ENCODE data around the gene PAX7.
"Not testable (repeated sequence)": the region's sequence is repeated elsewhere in the genome, so short reads cannot be mapped to it uniquely, and the experiment has no call there.

Gene PAX7

DNA sequence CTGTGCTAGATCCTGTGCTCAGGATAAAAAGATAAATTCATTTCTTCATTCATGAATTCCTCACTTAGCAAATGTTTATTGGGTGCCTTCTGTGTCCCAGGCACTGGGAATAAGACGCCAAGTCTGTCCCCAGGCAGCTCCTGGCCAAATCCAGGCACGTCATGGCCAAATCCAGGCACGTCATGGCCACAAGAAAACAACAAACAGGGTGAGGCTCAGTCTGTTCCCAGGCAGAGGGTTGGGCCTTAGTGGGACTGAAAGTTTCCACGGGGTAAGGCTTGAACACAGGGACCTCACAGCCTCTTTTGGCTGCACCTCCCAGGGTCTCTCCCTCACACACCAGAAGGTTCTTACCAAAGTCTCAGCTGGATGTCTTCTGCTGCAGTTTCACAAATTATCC is 95.7 kb downstream of the PAX7 start:
- no peak for DNase-seq (ENCODE audit: low spot score)
- FAIRE-seq, result no peak

DNA sequence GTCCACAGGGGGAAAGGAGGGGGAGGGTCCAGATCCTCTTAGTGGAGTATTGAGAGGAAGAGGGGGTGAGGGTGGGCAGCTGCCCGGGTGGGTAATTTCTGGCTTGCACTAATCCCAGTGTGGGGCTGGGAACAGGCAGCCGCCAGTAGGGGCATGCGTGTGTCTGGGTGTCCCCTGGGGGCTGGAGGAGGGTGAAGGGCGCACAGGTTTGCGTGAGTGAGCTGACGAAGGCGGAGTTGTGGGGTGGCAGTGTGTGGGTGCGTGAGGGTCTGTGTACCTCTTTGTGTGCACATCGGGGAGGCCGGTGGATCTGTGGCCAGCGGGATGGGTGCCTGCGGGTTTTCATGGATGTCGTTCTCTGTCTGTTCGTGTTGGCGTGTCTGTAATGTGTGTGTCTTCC is 97.3 kb downstream of the PAX7 start:
- no peak for FAIRE-seq

DNA sequence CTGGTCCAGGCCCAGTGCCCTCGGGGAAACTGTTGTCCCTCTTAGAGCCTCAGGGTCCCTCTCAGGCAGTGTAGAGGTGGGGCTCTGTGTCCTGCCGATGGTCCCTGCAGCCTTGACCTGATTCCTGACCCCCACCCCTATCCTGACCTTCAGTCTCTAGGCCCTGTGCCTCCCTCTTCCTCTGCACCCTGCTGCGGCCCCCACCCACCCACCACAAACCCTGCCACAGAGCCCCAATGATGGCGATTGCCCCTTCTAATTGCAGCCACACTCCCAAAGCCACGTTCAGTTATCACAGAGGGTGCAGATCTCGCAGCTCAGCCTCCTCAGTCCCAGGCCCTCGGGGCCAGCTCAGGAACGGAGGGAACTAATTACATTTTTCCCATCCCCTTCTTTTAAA is 99.7 kb downstream of the PAX7 start:
- DNase-seq (ENCODE audit: low spot score) (no peak), FAIRE-seq (no peak)

More for the DNA sequence above, 97.3 kb downstream of the PAX7 start:
- no peak for DNase-seq (ENCODE audit: low spot score)

DNA sequence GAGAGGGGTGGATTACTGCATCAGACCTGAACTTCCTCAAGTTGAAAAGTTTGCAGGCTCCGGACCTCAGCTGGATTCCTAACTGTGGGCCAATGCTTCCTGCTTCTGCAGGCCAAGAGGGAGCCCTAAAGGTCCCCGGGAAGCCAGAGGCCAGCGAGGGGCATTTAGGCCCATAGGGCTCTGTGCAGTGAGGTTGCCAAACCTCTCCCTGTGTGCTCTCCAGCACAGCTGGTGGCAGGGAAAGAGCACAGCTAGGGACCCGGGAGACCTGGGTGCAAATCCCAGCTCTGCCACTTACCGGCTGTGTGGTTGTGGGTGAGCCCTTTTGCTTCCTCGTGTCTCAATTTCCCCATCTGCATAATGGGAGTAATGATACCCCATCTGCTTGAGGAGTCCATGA is 100.5 kb downstream of the PAX7 start:
- FAIRE-seq (no peak), DNase-seq (ENCODE audit: low spot score) (no peak)

GRCh38 chr1:18731591-18732235 is 101.1 kb downstream of the PAX7 start:
- no peak for FAIRE-seq

DNA sequence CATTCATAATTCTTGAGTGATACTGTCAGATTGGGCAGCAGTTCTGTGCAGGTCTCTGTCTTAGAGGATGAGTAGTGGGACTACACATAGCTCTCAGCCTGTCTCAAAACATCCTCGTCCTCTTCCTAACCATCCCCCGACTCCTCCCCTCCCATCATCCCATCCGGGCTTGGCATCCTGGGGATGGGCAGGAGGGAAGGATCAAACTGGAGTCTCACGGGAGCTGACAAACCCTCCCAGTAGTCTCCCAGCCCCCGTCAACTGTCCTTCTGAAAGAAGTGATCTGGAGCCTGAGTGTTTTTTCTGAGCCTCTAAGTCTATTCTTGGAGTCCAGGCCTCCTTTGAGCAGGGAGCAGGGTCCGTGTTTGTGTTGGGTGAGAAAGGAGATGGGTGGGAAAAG is 102.0 kb downstream of the PAX7 start:
- FAIRE-seq (no peak), DNase-seq (ENCODE audit: low spot score) (no peak)

More at GRCh38 chr1:18731591-18732235, 101.1 kb downstream of the PAX7 start:
- DNase-seq (ENCODE audit: low spot score), result no peak

DNA sequence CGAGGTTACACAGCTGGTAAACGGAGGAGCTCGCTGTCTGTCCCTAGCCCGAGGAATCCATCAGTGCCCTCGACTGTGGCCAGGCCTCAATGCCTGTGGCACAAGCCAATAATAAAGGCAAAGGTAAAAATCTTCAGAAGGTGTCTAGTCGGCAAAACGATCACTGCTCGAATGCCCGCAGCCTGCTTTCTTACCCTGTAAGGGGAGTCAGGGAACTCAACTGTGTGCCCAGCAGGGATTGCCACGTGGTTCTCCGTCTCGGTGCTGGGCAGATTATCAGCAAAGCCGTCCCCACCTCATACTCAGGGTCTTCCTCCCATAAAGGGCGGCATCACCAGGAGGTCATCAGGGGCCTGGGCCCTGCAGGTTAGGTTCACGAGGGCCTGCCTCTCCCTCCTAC is 103.4 kb downstream of the PAX7 start:
- no peak for FAIRE-seq

DNA sequence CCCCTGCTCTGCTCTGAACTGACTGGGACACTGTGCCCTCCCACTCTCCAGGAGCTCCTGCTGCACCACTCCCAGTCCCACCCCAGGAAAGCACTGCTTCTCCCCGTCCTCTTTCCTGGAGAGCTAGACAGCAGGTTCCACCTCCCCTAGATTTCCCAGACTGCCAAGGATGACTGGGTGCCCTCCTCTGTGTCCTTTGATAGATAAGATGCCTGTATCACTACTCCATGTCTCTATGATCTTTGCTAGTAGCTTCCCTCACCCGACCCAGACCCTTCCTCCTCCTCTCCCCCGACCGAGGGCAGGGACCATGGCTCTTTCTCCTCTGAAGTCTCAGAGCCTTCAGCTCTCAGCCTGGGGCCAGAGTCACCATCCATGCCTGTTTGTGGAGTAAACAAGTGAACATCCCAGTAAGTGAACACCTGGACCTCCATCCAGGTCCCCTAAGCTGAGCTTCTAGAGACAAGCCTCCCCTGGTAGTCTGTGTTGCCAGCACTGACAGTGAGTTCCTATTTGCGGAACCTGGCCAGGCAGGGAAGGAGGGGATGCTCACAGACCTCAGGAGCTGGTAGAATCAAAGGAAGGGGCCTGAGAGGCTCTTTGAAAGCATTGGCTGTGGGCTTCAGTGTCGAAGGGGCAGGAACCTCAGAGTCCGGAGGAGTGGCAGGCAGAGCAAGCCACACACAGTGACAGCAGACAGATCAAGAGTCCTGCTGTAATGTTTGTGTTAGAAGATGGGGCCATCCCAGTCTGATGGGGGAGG is 104.0 kb downstream of the PAX7 start:
- DNase-seq (ENCODE audit: low spot score) (no peak), FAIRE-seq (no peak)

More for the DNA sequence above, 103.4 kb downstream of the PAX7 start:
- DNase-seq (ENCODE audit: low spot score), result no peak

GRCh38 chr1:18735224-18735997 is 104.8 kb downstream of the PAX7 start:
- DNase-seq (ENCODE audit: low spot score) (no peak), FAIRE-seq (no peak)

DNA sequence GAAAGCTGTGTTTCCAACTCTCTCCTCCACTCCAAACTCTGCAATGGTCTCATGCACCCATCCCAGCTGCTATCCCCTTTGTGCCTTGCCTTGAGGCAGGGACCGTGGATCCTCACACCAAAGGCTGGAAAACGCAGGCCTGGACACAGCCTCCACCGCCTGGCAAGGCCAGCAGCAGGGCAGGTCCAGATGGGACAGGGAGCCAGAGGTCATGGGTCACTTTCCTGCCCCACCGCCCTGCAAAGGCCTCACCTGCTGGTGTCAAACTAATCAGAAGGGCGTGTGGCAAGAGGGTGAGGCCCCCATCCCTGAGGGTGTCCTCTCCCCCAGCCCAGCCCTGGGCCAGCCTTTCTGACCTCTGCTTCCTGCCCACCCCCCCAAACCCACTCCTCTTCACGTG is 106.3 kb downstream of the PAX7 start:
- DNase-seq (ENCODE audit: low spot score) (no peak), FAIRE-seq (no peak)

DNA sequence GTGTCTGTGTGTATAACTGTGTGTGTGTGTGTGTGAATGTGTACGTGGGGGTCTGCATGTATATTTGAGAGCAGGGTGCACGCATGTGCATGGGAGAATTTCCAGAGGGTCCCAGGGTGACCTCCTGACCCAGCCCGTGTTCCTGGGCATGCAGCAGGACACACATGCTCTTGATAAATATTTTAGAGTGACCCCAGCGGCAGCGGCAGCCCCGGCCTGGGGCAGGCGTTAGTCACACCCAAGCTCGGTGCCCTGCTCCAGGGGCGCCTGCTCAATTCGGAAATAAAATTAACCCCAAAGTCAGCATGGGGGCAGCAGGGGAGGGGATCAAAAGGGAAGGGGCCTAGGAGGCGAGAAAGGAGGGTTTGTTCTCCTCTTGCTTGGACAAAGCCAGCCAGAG is 107.5 kb downstream of the PAX7 start:
- FAIRE-seq (no peak), DNase-seq (ENCODE audit: low spot score) (no peak)

GRCh38 chr1:18738617-18739016 is 108.0 kb downstream of the PAX7 start:
- FAIRE-seq, result no peak
- DNase-seq (ENCODE audit: low spot score), result no peak

DNA sequence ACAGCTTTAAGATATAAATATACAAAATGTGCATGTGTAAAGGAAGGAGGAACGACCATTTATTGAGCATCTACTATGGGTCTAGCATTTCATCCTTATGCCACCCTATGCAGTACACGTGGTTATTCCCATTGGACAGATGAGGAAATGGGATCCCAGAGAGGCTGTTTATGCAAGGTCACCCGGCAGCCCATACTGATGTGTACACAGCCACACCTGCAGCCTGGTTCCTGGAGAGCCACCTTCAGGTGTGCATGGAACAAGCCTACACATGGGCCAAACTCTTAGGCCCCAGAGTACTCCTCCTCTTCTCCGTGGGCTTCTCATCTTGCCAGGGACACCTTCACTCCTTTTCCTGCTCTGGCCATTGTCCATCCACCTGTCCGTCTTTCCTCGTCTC is 108.8 kb downstream of the PAX7 start:
- no peak for FAIRE-seq
- no peak for DNase-seq (ENCODE audit: low spot score)

DNA sequence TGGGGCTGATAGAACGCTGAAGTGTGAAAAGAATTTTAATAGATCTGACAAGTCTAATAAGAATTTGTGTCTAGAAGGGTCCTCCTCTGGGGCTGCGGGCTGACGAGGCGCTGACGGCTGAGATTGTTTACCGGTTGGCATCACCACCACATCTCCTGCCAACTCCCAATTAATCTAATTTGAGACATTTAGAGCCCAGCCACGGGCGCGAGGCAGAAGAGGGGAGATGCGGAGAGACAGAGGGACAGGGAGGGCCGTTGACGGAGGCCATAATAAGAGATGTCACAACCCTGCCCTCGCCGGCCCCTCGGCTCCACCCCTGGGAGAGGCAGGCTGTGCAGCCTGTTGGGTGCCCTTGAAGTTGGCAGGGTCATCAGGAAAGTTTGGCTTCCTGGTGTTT is 109.3 kb downstream of the PAX7 start:
- FAIRE-seq, result no peak
- no peak for DNase-seq (ENCODE audit: low spot score)

DNA sequence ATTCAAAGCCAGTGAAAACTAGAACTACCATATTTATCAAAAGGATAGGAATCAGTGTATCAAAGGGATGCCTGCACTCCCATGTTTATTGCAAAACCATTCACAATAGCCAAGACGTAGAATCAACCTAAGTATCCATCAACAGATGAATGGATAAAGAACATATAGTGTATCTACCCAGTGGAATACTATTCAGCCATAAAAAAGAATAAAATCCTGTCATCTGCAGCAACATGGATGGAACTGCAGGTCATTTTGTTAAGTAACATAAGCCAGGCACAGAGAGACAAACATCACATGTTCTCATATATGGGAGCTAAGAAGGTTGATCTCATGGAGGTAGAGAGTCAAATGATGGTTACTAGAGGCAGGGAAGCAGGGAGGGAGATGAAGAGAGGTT is 110.0 kb downstream of the PAX7 start:
- no peak for FAIRE-seq
- no peak for DNase-seq (ENCODE audit: low spot score)

DNA sequence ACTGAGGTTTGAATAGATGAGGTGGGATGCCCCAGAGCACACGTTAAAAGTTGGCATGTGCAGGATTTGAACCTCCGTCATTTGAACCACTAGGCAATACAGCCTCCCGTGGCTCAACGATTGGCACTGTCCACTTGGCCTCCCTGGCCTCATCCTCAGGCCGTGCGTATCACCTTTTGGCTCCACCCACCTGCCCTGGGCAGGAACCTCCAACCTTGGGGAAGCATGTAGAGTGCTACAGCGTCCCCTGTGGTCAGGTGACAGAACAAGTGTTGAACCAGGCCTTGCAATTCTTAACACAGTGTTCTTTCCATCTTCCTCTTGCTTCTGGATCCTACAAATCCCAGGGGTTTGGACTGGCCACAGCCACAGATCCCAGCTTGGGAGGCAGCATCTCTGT is 112.6 kb downstream of the PAX7 start:
- no peak for FAIRE-seq
- no peak for DNase-seq (ENCODE audit: low spot score)

- DNase-seq (ENCODE audit: low spot score); FAIRE-seq: not testable (repeated sequence)
Measured at GRCh38 chr1:18744381-18744780, 113.7 kb downstream of the PAX7 start.

GRCh38 chr1:18746981-18747380 is 116.3 kb downstream of the PAX7 start:
- no peak for FAIRE-seq
- DNase-seq (ENCODE audit: low spot score), result no peak

DNA sequence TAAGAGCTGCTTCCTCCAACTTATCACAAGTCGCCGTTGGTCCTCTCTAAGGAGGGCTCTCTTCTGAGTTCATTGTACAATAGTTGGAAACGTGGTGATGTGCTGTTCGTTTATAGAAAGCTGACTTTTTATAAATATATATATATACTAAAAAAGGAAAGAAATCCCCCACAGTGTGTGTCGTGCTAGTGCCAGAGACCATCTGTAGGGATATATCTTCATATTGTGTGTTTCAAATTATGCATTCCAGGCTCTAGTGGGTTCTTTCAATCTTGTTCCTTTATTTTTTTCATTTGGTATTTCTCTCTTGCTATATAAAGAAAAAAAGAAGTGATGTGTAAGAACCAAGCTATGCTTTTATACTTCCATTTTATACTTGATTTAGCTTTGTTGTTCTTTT is 117.0 kb downstream of the PAX7 start:
- DNase-seq (ENCODE audit: low spot score) (no peak), FAIRE-seq (no peak)

DNA sequence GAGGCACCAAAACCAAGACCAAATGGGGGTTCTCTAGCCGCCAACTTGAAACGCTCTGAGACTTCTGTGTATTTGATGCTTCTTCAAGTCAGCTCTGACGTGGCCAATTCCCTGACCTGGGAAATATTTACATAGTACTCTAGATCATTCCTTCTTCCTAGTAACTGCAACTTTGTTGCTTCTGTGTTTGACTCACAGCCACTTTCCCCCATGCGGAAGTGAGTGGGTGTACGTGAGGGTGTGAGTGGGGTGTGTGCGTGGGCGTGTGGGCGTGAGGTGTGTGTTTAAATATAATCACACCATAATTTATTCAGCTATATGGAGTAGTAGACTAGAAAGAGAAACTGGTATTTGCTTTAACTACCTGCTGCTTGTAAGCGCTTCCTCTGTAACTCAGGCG is 117.8 kb downstream of the PAX7 start:
- no peak for DNase-seq (ENCODE audit: low spot score)
- no peak for FAIRE-seq

- DNase-seq (ENCODE audit: low spot score) (no peak), FAIRE-seq (no peak)
Measured at GRCh38 chr1:18749569-18749968, 118.9 kb downstream of the PAX7 start.

- DNase-seq (ENCODE audit: low spot score) (no peak), FAIRE-seq (no peak)
Measured at GRCh38 chr1:18750600-18750999, 120.0 kb downstream of the PAX7 start.
